ENCODE results near the gene GC.

GRCh38 chr4:71773004-71773403, 10.9 kb downstream of the GC start:
- TF ChIP-seq POLR2A (IDR thresholded peaks at IDR 0.05; ENCODE audit: low read depth, low read length): no peak
- no peak for TF ChIP-seq TAF1 (IDR thresholded peaks at IDR 0.05; ENCODE audit: borderline replicate concordance, low read depth, low read length)
- no peak for TF ChIP-seq POLR2AphosphoS5 (IDR thresholded peaks at IDR 0.05; ENCODE audit: low read depth, low read length)

Data from GM12892 (cell line).